GM23248 (cell line): ENCODE measurements around the gene JSRP1.

Source experiments
- EZH2 ChIP-seq: fragments of 200-600 bp; sonication (generic); IDR thresholded peaks from 2 replicates; pipeline ENCODE4 v1.6.1; 2018; ENCODE audit warnings: antibody characterized with exemption, mild to moderate bottlenecking; ENCODE audit not compliant: insufficient read depth, poor library complexity, severe bottlenecking
- EZH2phosphoT487 ChIP-seq: fragments of 200-600 bp; sonication (generic); IDR thresholded peaks from 2 replicates; pipeline ENCODE4 v1.6.1; 2018; ENCODE audit warnings: antibody characterized with exemption, moderate library complexity, mild to moderate bottlenecking, low read depth; ENCODE audit not compliant: insufficient read depth

DNA sequence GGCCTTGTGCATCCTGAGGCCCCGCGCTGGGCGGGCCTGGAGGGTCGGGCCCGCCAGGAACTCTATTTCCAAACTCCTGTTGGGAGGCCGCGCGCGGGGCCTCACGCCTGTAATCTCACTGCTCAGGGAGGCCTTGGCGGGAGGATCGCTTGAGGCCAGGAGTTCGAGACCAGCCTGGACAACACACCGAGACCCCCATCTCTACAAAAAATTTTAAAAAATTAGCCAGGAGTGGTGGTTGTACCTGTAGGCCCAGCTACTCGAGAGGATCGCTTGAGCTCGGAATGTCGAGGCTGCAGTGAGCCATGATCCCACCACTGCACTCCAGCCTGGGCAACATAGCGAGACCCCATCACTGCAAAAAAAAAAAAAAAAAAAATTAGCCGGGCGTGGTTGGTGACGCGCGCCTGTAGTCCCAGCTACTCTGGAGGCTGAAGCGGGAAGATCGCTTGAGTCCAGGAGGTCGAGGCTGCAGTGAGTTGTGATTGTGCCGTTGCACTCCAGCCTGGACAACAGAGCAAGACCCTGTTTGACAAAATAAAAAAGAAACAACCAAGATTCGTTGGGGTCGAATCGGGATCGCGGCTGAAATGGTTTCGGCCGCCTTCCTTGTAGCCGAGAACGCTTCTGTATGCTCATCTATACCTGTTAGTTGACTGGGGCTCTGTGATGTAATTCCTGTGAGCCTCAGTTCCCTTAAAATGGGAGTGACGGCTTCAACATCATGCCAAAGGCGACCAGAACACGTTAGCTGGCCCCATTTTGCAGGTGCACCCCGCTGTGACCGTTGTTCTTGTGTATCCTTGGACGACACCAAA, 19.0 kb downstream of the JSRP1 start:
- TF ChIP-seq EZH2phosphoT487 = no peak
- TF ChIP-seq EZH2 = no peak
